ENCODE results near the gene CLDND2.

Gene CLDND2

GRCh38 chr19:51354742-51355148 is 14.1 kb downstream of the CLDND2 start:
- no peak for DNase-seq (ENCODE audit: low read depth)
- H3K4me3 ChIP-seq (ENCODE audit: low read depth, low read length), result no peak overlapping the region
- no peak for TF ChIP-seq CTCF (IDR thresholded peaks at IDR 0.05; ENCODE audit: insufficient read depth, low read depth, low read length, missing control alignments)

- TF ChIP-seq CTCF (IDR thresholded peaks at IDR 0.05; ENCODE audit: insufficient read depth, low read depth, low read length, missing control alignments), result no peak
- no peak overlapping the region for H3K4me3 ChIP-seq (ENCODE audit: low read depth, low read length)
- no peak for DNase-seq (ENCODE audit: low read depth)
These were observed 14.6 kb downstream of the CLDND2 start for GRCh38 chr19:51354103-51354741.

- no peak for DNase-seq (ENCODE audit: low read depth)
These were observed 15.9 kb downstream of the CLDND2 start for GRCh38 chr19:51352783-51353360.

GRCh38 chr19:51351266-51351990 is 17.4 kb downstream of the CLDND2 start:
- no peak for DNase-seq (ENCODE audit: low read depth)
- no peak for TF ChIP-seq CTCF (IDR thresholded peaks at IDR 0.05; ENCODE audit: insufficient read depth, low read depth, low read length, missing control alignments)
- H3K4me3 ChIP-seq (ENCODE audit: low read depth, low read length), result no peak overlapping the region

More at GRCh38 chr19:51352783-51353360, 15.9 kb downstream of the CLDND2 start:
- TF ChIP-seq CTCF (IDR thresholded peaks at IDR 0.05; ENCODE audit: insufficient read depth, low read depth, low read length, missing control alignments), result no peak
- no peak overlapping the region for H3K4me3 ChIP-seq (ENCODE audit: low read depth, low read length)

- no peak for DNase-seq (ENCODE audit: low read depth)
- no peak for TF ChIP-seq CTCF (IDR thresholded peaks at IDR 0.05; ENCODE audit: insufficient read depth, low read depth, low read length, missing control alignments)
- H3K4me3 ChIP-seq (ENCODE audit: low read depth, low read length), result no peak overlapping the region
These were observed 21.4 kb downstream of the CLDND2 start for GRCh38 chr19:51347209-51347928.

GRCh38 chr19:51346742-51347141 is 22.1 kb downstream of the CLDND2 start:
- H3K4me3 ChIP-seq (ENCODE audit: low read depth, low read length), result no peak overlapping the region
- DNase-seq (ENCODE audit: low read depth), result no peak
- no peak for TF ChIP-seq CTCF (IDR thresholded peaks at IDR 0.05; ENCODE audit: insufficient read depth, low read depth, low read length, missing control alignments)
